Measurements from ENCODE around the gene PROKR2.

The PROKR2 gene

GRCh38 chr20:5316188-5317158 lies at the start of gene PROKR2:
Gene PROKR2 (minus strand): TSS chr20:5316954. CDS start chr20:5314369, 2,585 bp downstream.
- no peak for DNase-seq (ENCODE audit: low read depth)

- no peak for DNase-seq (ENCODE audit: low read depth)
Observed at GRCh38 chr20:5364997-5365597, 48.3 kb upstream of the PROKR2 start.

GRCh38 chr20:5364136-5364821 lies 47.5 kb upstream of the PROKR2 start:
- DNase-seq (ENCODE audit: low read depth): no peak

- DNase-seq (ENCODE audit: low read depth): no peak
Observed at GRCh38 chr20:5362771-5363170, 46.0 kb upstream of the PROKR2 start.

GRCh38 chr20:5361176-5361575 lies 44.4 kb upstream of the PROKR2 start:
- DNase-seq (ENCODE audit: low read depth): no peak

- no peak for DNase-seq (ENCODE audit: low read depth)
Observed at GRCh38 chr20:5357946-5358345, 41.2 kb upstream of the PROKR2 start.

- DNase-seq (ENCODE audit: low read depth): no peak
Observed at GRCh38 chr20:5356941-5357340, 40.2 kb upstream of the PROKR2 start.

GRCh38 chr20:5354901-5355300 lies 38.1 kb upstream of the PROKR2 start:
- no peak for DNase-seq (ENCODE audit: low read depth)

GRCh38 chr20:5353624-5354496 lies 37.1 kb upstream of the PROKR2 start:
- DNase-seq (ENCODE audit: low read depth): no peak

- DNase-seq (ENCODE audit: low read depth): no peak
Observed at GRCh38 chr20:5349448-5349847, 32.7 kb upstream of the PROKR2 start.

- no peak for DNase-seq (ENCODE audit: low read depth)
Observed at GRCh38 chr20:5342021-5342420, 25.3 kb upstream of the PROKR2 start.

- DNase-seq (ENCODE audit: low read depth): no peak
Observed at GRCh38 chr20:5331340-5331739, 14.6 kb upstream of the PROKR2 start.

- DNase-seq (ENCODE audit: low read depth): no peak
Observed at GRCh38 chr20:5328268-5328667, 11.5 kb upstream of the PROKR2 start.

GRCh38 chr20:5327356-5327755 lies 10.6 kb upstream of the PROKR2 start:
- DNase-seq (ENCODE audit: low read depth): no peak

- DNase-seq (ENCODE audit: low read depth): no peak
Observed at GRCh38 chr20:5315807-5316187, 957 bp downstream of the PROKR2 start.

- no peak for DNase-seq (ENCODE audit: low read depth)
Observed at GRCh38 chr20:5313916-5314315, 2.8 kb downstream of the PROKR2 start.

GRCh38 chr20:5312518-5312917 lies 4.2 kb downstream of the PROKR2 start:
- DNase-seq (ENCODE audit: low read depth): no peak

- DNase-seq (ENCODE audit: low read depth): no peak
Observed at GRCh38 chr20:5309971-5310370, 6.8 kb downstream of the PROKR2 start.

GRCh38 chr20:5298811-5299210 lies 17.9 kb downstream of the PROKR2 start:
- DNase-seq (ENCODE audit: low read depth): no peak

- no peak for DNase-seq (ENCODE audit: low read depth)
Observed at GRCh38 chr20:5297280-5298004, 19.3 kb downstream of the PROKR2 start.

GRCh38 chr20:5290596-5290995 lies 26.2 kb downstream of the PROKR2 start:
- DNase-seq (ENCODE audit: low read depth): no peak

Measured in activated gamma-delta T cell treated with anti-CD3 and anti-CD28 coated beads, Interleukin-2, amount 50 U/mL, for 16 hours (primary cell).